Retinal pigment epithelial cell (primary cell): ENCODE measurements around the gene DOCK4.

ENCODE experiments used
- DNase-seq: peaks from one replicate; pipeline ENCODE4 v3.0.0-alpha.2; 2010; ENCODE audit warnings: low read depth
- H3K4me3 ChIP-seq: 2 replicates; pipeline ENCODE4 v1.5.1; 2011; ENCODE audit warnings: mild to moderate bottlenecking, low read length, control low read depth, moderate library complexity
- TF ChIP-seq, protein P1 (sequence below): conservative IDR thresholded peaks from 2 replicates; pipeline ENCODE4 v1.5.1; 2011; ENCODE audit warnings: low read depth, low read length, control low read depth, inconsistent platforms

The DOCK4 gene

DNA sequence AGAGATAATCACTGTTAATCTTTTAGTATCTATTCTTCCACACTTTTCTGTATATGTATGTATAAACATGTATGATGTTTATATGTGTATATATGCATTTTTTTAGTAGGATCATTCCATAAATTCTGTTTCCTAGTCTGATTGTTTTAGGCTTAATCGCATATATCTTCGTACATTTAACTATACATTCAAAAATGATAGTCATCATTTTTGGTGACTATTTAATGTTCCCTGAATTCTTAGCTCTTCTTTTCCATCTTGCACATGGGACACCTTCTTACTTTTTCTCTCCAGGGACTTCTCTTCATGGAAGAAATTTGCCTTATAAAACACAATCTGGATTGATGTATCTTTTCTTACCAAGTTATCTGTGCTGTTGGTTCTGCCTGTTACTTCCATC is 42.4 kb upstream of the DOCK4 start:
- DNase-seq, result no peak
- no peak overlapping the region for H3K4me3 ChIP-seq
- TF ChIP-seq, protein P1, sequence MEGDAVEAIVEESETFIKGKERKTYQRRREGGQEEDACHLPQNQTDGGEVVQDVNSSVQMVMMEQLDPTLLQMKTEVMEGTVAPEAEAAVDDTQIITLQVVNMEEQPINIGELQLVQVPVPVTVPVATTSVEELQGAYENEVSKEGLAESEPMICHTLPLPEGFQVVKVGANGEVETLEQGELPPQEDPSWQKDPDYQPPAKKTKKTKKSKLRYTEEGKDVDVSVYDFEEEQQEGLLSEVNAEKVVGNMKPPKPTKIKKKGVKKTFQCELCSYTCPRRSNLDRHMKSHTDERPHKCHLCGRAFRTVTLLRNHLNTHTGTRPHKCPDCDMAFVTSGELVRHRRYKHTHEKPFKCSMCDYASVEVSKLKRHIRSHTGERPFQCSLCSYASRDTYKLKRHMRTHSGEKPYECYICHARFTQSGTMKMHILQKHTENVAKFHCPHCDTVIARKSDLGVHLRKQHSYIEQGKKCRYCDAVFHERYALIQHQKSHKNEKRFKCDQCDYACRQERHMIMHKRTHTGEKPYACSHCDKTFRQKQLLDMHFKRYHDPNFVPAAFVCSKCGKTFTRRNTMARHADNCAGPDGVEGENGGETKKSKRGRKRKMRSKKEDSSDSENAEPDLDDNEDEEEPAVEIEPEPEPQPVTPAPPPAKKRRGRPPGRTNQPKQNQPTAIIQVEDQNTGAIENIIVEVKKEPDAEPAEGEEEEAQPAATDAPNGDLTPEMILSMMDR, result no peak

DNA sequence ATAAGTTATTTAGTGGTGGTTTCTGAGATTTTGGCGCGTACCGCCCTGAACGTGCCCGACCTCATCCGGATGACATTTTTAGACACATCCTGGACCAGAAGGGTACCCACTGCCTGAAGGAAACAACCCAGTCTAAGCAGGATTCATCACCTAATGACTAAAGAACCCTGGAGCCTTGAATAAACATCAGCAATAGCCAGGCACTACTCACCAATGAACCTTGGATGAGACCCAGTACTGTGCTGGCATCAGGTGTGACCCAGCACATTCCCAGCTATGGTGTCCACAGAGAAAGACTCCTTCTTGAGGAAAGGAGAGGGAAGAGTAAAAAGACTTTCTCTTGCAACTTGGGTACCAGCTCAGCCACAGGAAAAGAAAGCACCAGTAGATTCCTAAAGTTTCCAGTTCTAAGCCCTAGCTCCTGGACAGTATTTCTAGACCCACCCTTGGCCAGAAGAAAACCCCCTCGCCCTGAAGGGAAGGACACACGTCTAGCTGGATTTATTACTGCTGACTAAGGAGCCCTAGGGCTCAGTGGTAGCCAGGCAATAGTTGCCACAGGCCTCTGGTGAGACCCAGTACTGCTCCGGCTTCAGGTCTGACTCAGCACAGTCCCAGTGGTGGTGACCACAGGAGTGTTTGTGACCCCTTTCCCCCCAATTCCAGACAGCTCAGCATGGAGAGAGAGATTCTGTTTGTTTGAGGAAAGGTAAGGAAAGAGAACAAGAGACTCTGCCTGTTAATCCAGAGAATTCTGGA is 32.8 kb upstream of the DOCK4 start:
- H3K4me3 ChIP-seq, result no peak overlapping the region
- DNase-seq, result no peak

GRCh38 chr7:112238330-112238729 is 32.1 kb upstream of the DOCK4 start:
- DNase-seq, result no peak
- H3K4me3 ChIP-seq, result no peak overlapping the region
- TF ChIP-seq, protein P1, result no peak

More for the DNA sequence above, 32.8 kb upstream of the DOCK4 start:
- TF ChIP-seq, protein P1, result no peak

DNA sequence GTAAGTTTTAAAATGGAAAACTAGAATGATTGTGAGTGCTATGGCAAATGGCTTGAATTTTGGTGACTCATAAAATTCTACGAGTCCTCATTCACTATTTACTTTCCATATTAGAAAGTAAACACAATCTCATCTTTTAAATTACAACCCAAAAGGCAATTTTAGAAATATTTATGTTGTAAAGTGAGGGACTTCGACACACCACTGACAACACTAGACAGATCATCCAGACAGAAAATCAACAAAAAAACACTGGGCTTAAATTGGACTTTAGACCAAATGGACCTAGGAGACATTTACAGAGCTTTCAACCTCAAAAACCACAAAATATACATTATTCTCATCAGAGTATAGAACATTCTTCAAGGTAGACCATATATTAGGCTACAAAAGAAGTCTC is 30.4 kb upstream of the DOCK4 start:
- DNase-seq, result no peak
- no peak overlapping the region for H3K4me3 ChIP-seq
- TF ChIP-seq, protein P1, result no peak

GRCh38 chr7:112234147-112234546 is 27.9 kb upstream of the DOCK4 start:
- no peak overlapping the region for H3K4me3 ChIP-seq
- TF ChIP-seq, protein P1, result no peak
- no peak for DNase-seq

GRCh38 chr7:112233048-112233697 is 27.0 kb upstream of the DOCK4 start:
- no peak overlapping the region for H3K4me3 ChIP-seq
- TF ChIP-seq, protein P1, result no peak
- DNase-seq, result no peak
